ENCODE data around the gene CBL. TPM values are rescaled to one million over a fixed set of nuclear protein-coding genes. Genes with fewer than 3 reads are reported as not detected.

CBL gene
- polyA plus RNA-seq, 1 of the 3 experiments (the other 2 are of a cell fraction), result 9.5 TPM

DNA sequence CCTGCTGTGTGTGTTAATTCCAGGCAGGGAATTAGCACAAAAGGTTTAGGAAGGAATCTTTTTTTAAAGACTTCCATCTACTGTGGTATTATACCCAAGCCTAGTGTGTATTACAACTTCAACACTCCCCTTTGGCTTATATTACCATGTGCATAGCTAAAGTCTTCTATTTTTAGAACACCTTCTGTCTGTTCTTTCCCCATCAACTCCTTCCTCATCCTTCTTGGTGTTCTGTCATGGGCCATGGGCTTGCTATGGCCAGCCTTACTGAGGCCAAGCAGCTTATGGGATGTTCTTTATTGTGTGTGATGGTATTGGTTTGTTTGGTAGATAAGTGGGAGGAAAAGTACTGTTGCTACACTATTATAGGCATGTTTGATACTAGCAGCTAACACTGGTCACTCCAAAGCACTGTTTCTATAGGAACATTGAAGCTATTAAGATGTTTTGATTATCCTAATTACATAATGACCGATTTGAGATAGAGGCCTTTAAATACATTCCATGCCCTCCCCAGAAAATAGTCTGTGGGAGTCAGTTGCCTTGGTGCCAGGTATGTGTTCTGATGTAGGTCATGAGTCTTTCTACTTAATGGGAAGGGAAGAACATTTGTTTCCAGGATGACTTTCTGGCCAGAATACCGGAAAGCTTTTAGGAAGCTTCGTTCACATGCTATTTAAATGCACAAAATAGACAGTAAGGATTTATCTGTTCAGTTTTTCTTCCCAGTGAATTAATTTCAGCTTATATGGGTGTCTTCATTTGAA lies 94.2 kb downstream of the CBL start:
- Histone ChIP-seq H3K27me3 (ENCODE audit: insufficient read depth) (no peaks in the 10 kb centered on the region), H3K4me3 (ENCODE audit: low read depth in 2 of 2, low read length in 1 of 2) (no peak overlapping the region), H3F3A (replicated peaks; ENCODE audit: insufficient read depth) (no peaks in the 10 kb centered on the region), H2AFZ (ENCODE audit: low read depth) (no peak overlapping the region), H4K20me1 (ENCODE audit: insufficient read depth) (no peaks in the 10 kb centered on the region), H3K4me2 (no peak overlapping the region), H3K9me2 (no peaks in the 10 kb centered on the region), H3K9ac (no peak overlapping the region), H3K36me3 (replicated peaks in 1 of 2; ENCODE audit: control insufficient read depth in 1 of 2, insufficient read depth in 2 of 2, low read length in 1 of 2) (peaks cover 63 to 85% of the 10 kb centered on the region in 2 experiments), H3K27ac (ENCODE audit: low read depth in 2 of 2, low read length in 1 of 2) (peak overlapping the region in 1 of 2 experiments; percentile 5; a peak in 2 of 4 replicates), H3K79me2 (ENCODE audit: insufficient read depth) (no peaks in the 10 kb centered on the region), H3K9me3 (no peaks in the 10 kb centered on the region), H3K4me1 (ENCODE audit: control insufficient read depth in 1 of 2, insufficient read depth in 2 of 2, low read depth in 1 of 2, low read length in 1 of 2) (peaks cover 0 to 3% of the 10 kb centered on the region in 2 experiments; a peak in 2 of 4 replicates)
- TF ChIP-seq RCOR1 (IDR thresholded peaks at IDR 0.05; ENCODE audit: low read length), result peak; percentile 35; the same call in 1 of the 2 replicates
- TF ChIP-seq, protein P1, sequence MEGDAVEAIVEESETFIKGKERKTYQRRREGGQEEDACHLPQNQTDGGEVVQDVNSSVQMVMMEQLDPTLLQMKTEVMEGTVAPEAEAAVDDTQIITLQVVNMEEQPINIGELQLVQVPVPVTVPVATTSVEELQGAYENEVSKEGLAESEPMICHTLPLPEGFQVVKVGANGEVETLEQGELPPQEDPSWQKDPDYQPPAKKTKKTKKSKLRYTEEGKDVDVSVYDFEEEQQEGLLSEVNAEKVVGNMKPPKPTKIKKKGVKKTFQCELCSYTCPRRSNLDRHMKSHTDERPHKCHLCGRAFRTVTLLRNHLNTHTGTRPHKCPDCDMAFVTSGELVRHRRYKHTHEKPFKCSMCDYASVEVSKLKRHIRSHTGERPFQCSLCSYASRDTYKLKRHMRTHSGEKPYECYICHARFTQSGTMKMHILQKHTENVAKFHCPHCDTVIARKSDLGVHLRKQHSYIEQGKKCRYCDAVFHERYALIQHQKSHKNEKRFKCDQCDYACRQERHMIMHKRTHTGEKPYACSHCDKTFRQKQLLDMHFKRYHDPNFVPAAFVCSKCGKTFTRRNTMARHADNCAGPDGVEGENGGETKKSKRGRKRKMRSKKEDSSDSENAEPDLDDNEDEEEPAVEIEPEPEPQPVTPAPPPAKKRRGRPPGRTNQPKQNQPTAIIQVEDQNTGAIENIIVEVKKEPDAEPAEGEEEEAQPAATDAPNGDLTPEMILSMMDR (IDR thresholded peaks at IDR 0.05), result no peak
- TF ChIP-seq, protein P2, sequence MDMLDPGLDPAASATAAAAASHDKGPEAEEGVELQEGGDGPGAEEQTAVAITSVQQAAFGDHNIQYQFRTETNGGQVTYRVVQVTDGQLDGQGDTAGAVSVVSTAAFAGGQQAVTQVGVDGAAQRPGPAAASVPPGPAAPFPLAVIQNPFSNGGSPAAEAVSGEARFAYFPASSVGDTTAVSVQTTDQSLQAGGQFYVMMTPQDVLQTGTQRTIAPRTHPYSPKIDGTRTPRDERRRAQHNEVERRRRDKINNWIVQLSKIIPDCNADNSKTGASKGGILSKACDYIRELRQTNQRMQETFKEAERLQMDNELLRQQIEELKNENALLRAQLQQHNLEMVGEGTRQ (IDR thresholded peaks at IDR 0.05; ENCODE audit: borderline replicate concordance, low read depth, low read length), result no peak
- no peak for TF ChIP-seq GABPA (IDR thresholded peaks at IDR 0.05; ENCODE audit: low read depth)
- TF ChIP-seq FOSL2 (IDR thresholded peaks at IDR 0.05; ENCODE audit: borderline replicate concordance, low read depth), result no peak
- peak; percentile 44 for DNase-seq
- POLR2A ChIA-PET, result interaction anchor here (0.6 to 1.2 kb wide), 3 partner anchors 10 to 205 kb away, joined by 3 read pairs; no protein-coding TSS in a partner anchor
- 61% methylated on average over 3 of the region's 3 CpGs for WGBS (ENCODE audit: low lambda C conversion rate)
- CTCF ChIA-PET, result interaction anchor here (1.0 to 2.6 kb wide), 5 partner anchors 23 to 104 kb away, joined by 3 to 13 read pairs (median 4); partner anchors contain the start of gene CBL

GRCh38 chr11:119303227-119303718 lies 97.1 kb downstream of the CBL start:
- 95% methylated on average over 5 of the region's 5 CpGs for WGBS (ENCODE audit: low lambda C conversion rate)
- POLR2A ChIA-PET, result no interaction called here

More at GRCh38 chr11:119303227-119303718, 97.1 kb downstream of the CBL start:
- Histone ChIP-seq H3K4me2 (no peak overlapping the region), H3K36me3 (replicated peaks in 1 of 2; ENCODE audit: control insufficient read depth in 1 of 2, insufficient read depth in 2 of 2, low read length in 1 of 2) (peaks cover 46 to 81% of the 10 kb centered on the region in 2 experiments), H3K27me3 (ENCODE audit: insufficient read depth) (no peaks in the 10 kb centered on the region), H2AFZ (ENCODE audit: low read depth) (no peak overlapping the region), H3K79me2 (ENCODE audit: insufficient read depth) (no peaks in the 10 kb centered on the region), H3K9me2 (no peaks in the 10 kb centered on the region), H3K4me3 (ENCODE audit: low read depth in 2 of 2, low read length in 1 of 2) (no peak overlapping the region), H3K9me3 (no peaks in the 10 kb centered on the region), H3K4me1 (ENCODE audit: control insufficient read depth in 1 of 2, insufficient read depth in 2 of 2, low read depth in 1 of 2, low read length in 1 of 2) (peaks cover 0 to 3% of the 10 kb centered on the region in 2 experiments; a peak in 2 of 4 replicates), H3K9ac (no peak overlapping the region), H4K20me1 (ENCODE audit: insufficient read depth) (no peaks in the 10 kb centered on the region), H3F3A (replicated peaks; ENCODE audit: insufficient read depth) (peaks cover 15% of the 10 kb centered on the region), H3K27ac (ENCODE audit: low read depth in 2 of 2, low read length in 1 of 2) (no peak overlapping the region)
- TF ChIP-seq, protein P3, sequence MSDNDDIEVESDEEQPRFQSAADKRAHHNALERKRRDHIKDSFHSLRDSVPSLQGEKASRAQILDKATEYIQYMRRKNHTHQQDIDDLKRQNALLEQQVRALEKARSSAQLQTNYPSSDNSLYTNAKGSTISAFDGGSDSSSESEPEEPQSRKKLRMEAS (IDR thresholded peaks at IDR 0.05; ENCODE audit: low read depth), result no peak
- TF ChIP-seq RCOR1 (IDR thresholded peaks at IDR 0.05; ENCODE audit: low read length) (no peak), MXI1 (IDR thresholded peaks at IDR 0.05; ENCODE audit: low read depth, low read length) (no peak), POLR2AphosphoS5 (IDR thresholded peaks at IDR 0.05; ENCODE audit: low read depth, low read length) (no peak), SIN3A (IDR thresholded peaks at IDR 0.05; ENCODE audit: borderline replicate concordance, low read depth, low read length) (no peak)
- TF ChIP-seq, protein P4, sequence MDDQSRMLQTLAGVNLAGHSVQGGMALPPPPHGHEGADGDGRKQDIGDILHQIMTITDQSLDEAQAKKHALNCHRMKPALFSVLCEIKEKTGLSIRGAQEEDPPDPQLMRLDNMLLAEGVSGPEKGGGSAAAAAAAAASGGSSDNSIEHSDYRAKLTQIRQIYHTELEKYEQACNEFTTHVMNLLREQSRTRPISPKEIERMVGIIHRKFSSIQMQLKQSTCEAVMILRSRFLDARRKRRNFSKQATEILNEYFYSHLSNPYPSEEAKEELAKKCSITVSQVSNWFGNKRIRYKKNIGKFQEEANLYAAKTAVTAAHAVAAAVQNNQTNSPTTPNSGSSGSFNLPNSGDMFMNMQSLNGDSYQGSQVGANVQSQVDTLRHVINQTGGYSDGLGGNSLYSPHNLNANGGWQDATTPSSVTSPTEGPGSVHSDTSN (IDR thresholded peaks at IDR 0.05), result no peak
- TF ChIP-seq, protein P5, sequence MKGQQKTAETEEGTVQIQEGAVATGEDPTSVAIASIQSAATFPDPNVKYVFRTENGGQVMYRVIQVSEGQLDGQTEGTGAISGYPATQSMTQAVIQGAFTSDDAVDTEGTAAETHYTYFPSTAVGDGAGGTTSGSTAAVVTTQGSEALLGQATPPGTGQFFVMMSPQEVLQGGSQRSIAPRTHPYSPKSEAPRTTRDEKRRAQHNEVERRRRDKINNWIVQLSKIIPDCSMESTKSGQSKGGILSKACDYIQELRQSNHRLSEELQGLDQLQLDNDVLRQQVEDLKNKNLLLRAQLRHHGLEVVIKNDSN (IDR thresholded peaks at IDR 0.05; ENCODE audit: borderline replicate concordance, low read depth), result no peak
- no peak for DNase-seq
- CTCF ChIA-PET, result interaction anchor here (1.3 to 2.1 kb wide), 4 partner anchors 19 to 98 kb away, joined by 4 to 6 read pairs (median 4); partner anchors contain the start of gene CBL
